ENCODE data around the gene TRMT61A.

- TF ChIP-seq CTCF (IDR thresholded peaks at IDR 0.05) = no peak
- TF ChIP-seq, protein P1, sequence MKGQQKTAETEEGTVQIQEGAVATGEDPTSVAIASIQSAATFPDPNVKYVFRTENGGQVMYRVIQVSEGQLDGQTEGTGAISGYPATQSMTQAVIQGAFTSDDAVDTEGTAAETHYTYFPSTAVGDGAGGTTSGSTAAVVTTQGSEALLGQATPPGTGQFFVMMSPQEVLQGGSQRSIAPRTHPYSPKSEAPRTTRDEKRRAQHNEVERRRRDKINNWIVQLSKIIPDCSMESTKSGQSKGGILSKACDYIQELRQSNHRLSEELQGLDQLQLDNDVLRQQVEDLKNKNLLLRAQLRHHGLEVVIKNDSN (IDR thresholded peaks at IDR 0.05; ENCODE audit: borderline replicate concordance, low read depth) = no peak
- no peak for TF ChIP-seq EP300 (IDR thresholded peaks at IDR 0.05; ENCODE audit: borderline replicate concordance in 1 of 2, low read depth in 1 of 2, low read length in 1 of 2)
- no peak for TF ChIP-seq EZH2phosphoT487 (IDR thresholded peaks at IDR 0.05; ENCODE audit: borderline replicate concordance, low read depth)
- TF ChIP-seq FOXJ3 (CRISPR knock-in tag; IDR thresholded peaks at IDR 0.05) = no peak
- no peak for TF ChIP-seq USF2 (IDR thresholded peaks at IDR 0.05; ENCODE audit: borderline replicate concordance, low read depth, low read length)
- TF ChIP-seq POLR2AphosphoS5 (IDR thresholded peaks at IDR 0.05; ENCODE audit: low read depth, low read length) = no peak
- no peak for TF ChIP-seq RAD21 (IDR thresholded peaks at IDR 0.05; ENCODE audit: low read length)
- TF ChIP-seq FOXM1 (IDR thresholded peaks at IDR 0.05; ENCODE audit: low read depth) = no peak
- TF ChIP-seq RCOR1 (IDR thresholded peaks at IDR 0.05; ENCODE audit: low read length) = no peak
- TF ChIP-seq ZBTB33 (IDR thresholded peaks at IDR 0.05; ENCODE audit: borderline replicate concordance, low read depth) = no peak
- no peak for TF ChIP-seq TAF1 (IDR thresholded peaks at IDR 0.05; ENCODE audit: borderline replicate concordance, low read depth, low read length)
Observed at GRCh38 chr14:103530390-103530789, 1.4 kb downstream of the TRMT61A start.

Data from SK-N-SH (cell line).